ENCODE results near the gene RAP1A. TPM values are rescaled to one million over a fixed set of nuclear protein-coding genes. Genes with fewer than 3 reads are reported as not detected.

The RAP1A gene
- polyA plus RNA-seq, 1 of the 3 experiments (the other 2 are of a cell fraction): 17.7 TPM

- DNase-seq: no peak
- H2AFZ ChIP-seq (ENCODE audit: low read depth): no peak overlapping the region
- no peaks in the 10 kb centered on the region for H4K20me1 ChIP-seq (ENCODE audit: insufficient read depth)
- H3K4me1 ChIP-seq (ENCODE audit: control insufficient read depth in 1 of 2, insufficient read depth in 2 of 2, low read depth in 1 of 2, low read length in 1 of 2): peaks cover 8 to 11% of the 10 kb centered on the region in 2 experiments
- no peaks in the 10 kb centered on the region for H3K79me2 ChIP-seq (ENCODE audit: insufficient read depth)
- H3K4me3 ChIP-seq (ENCODE audit: low read depth in 2 of 2, low read length in 1 of 2): no peak overlapping the region
- H3K27me3 ChIP-seq (ENCODE audit: insufficient read depth): no peaks in the 10 kb centered on the region
- no peak overlapping the region for H3K9ac ChIP-seq
- no peaks in the 10 kb centered on the region for H3K36me3 ChIP-seq (replicated peaks in 1 of 2; ENCODE audit: control insufficient read depth in 1 of 2, insufficient read depth in 2 of 2, low read length in 1 of 2)
- H3K9me3 ChIP-seq: no peaks in the 10 kb centered on the region
- ChIA-PET CTCF (interaction anchor here (1.6 to 2.2 kb wide), 2 partner anchors 11 to 63 kb away, joined by 4 to 6 read pairs; no protein-coding TSS in a partner anchor), POLR2A (no interaction called here)
- no peak overlapping the region for H3K27ac ChIP-seq (ENCODE audit: low read depth in 2 of 2, low read length in 1 of 2)
- H3K9me2 ChIP-seq: no peaks in the 10 kb centered on the region
- no peak for TF ChIP-seq RXRA (IDR thresholded peaks at IDR 0.05; ENCODE audit: borderline replicate concordance, low read depth)
- peak; percentile 42 for TF ChIP-seq CTCF (IDR thresholded peaks at IDR 0.05)
- H3K4me2 ChIP-seq: no peak overlapping the region
- H3F3A ChIP-seq (replicated peaks; ENCODE audit: insufficient read depth): peaks cover 9% of the 10 kb centered on the region
- WGBS (ENCODE audit: low lambda C conversion rate): 88% methylated on average over 2 of the region's 2 CpGs
Measured at GRCh38 chr1:111570781-111571181, 48.8 kb upstream of the RAP1A start.

- Histone ChIP-seq H3K9me2 (no peaks in the 10 kb centered on the region), H3F3A (replicated peaks; ENCODE audit: insufficient read depth) (peaks cover 9% of the 10 kb centered on the region), H3K9me3 (no peaks in the 10 kb centered on the region), H3K27ac (ENCODE audit: low read depth in 2 of 2, low read length in 1 of 2) (no peak overlapping the region; a peak in 1 of 4 replicates), H3K9ac (no peak overlapping the region), H3K36me3 (replicated peaks in 1 of 2; ENCODE audit: control insufficient read depth in 1 of 2, insufficient read depth in 2 of 2, low read length in 1 of 2) (no peaks in the 10 kb centered on the region), H3K4me3 (ENCODE audit: low read depth in 2 of 2, low read length in 1 of 2) (no peak overlapping the region), H4K20me1 (ENCODE audit: insufficient read depth) (no peaks in the 10 kb centered on the region), H3K4me1 (ENCODE audit: control insufficient read depth in 1 of 2, insufficient read depth in 2 of 2, low read depth in 1 of 2, low read length in 1 of 2) (peaks cover 8 to 11% of the 10 kb centered on the region in 2 experiments), H2AFZ (ENCODE audit: low read depth) (no peak overlapping the region), H3K79me2 (ENCODE audit: insufficient read depth) (no peaks in the 10 kb centered on the region), H3K27me3 (ENCODE audit: insufficient read depth) (no peaks in the 10 kb centered on the region), H3K4me2 (no peak overlapping the region)
- WGBS (ENCODE audit: low lambda C conversion rate): 81% methylated on average over 3 of the region's 3 CpGs
- no peak for DNase-seq
- TF ChIP-seq FOSL2 (IDR thresholded peaks at IDR 0.05; ENCODE audit: borderline replicate concordance, low read depth) (no peak), PBX3 (IDR thresholded peaks at IDR 0.05) (no peak), TAF1 (IDR thresholded peaks at IDR 0.05; ENCODE audit: borderline replicate concordance, low read depth, low read length) (no peak), EP300 (IDR thresholded peaks at IDR 0.05; ENCODE audit: borderline replicate concordance in 1 of 2, low read depth in 1 of 2, low read length in 1 of 2) (no peak), RXRA (IDR thresholded peaks at IDR 0.05; ENCODE audit: borderline replicate concordance, low read depth) (no peak), FOXM1 (IDR thresholded peaks at IDR 0.05; ENCODE audit: low read depth) (no peak), SMC3 (IDR thresholded peaks at IDR 0.05; ENCODE audit: low read depth, low read length) (no peak)
- ChIA-PET CTCF (interaction anchor here (1.6 to 2.2 kb wide), 2 partner anchors 11 to 63 kb away, joined by 4 to 6 read pairs; no protein-coding TSS in a partner anchor), POLR2A (no interaction called here)
Measured at GRCh38 chr1:111571239-111571638, 48.4 kb upstream of the RAP1A start.
